Activated CD8-positive, alpha-beta memory T cell treated with anti-CD3 and anti-CD28 coated beads for 48 hours (primary cell): ENCODE results near the gene IFITM1.
"Not testable (repeated sequence)": the region's sequence is repeated elsewhere in the genome, so short reads cannot be mapped to it uniquely, and the experiment has no call there.

Source experiments
- DNase-seq, 3 experiments: peaks; one replicate each; pipeline ENCODE4 v3.0.0-alpha.2; 2020; ENCODE audit warnings: low read depth in 2 of 3, low spot score in 2 of 3

Gene IFITM1

DNA sequence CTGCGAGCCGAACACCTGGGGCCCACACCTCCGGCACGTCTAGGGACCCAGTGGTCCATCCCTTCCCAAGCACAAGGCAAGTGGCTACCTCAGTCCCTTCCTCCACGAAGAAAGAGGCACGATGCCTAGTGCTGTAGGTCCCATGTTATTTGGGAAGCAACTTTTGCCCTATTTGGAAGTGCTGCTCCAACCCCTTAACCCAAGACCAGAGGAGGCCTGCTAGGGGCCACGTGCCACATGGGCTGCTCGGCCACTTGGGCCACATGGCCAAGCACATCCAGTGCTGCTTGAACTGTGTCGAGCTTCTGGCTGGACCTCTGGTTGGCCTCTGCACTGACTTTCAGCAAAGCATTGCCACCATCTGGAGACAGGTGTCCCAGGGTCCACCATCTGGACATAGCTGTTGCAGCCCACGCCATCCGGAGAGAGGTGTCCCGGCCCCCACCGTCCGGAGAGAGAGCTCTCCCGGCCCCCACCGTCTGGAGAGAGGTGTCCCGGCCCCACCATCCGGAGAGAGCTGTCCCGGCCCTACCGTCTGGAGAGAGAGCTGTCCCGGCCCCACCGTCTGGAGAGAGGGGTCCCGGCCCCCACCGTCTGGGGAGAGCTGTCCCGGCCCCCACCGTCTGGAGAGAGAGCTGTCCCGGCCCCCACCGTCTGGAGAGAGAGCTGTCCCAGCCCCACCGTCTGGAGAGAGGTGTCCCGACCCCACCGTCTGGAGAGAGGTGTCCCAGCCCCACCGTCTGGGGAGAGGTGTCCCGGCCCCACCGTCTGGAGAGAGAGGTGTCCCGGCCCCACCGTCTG lies 49.0 kb downstream of the IFITM1 start:
- DNase-seq, result no peak

- DNase-seq, result not testable (repeated sequence)
These were observed 49.6 kb downstream of the IFITM1 start for GRCh38 chr11:363443-363805.

GRCh38 chr11:363948-364761 lies 50.3 kb downstream of the IFITM1 start:
- peak in 1 of 3 experiments; percentile 13 for DNase-seq
